Measurements from ENCODE around the gene ZFP90.

The ZFP90 gene

GRCh38 chr16:68599586-68599985, 60.5 kb downstream of the ZFP90 start:
- TF ChIP-seq TAF1 (IDR thresholded peaks at IDR 0.05; ENCODE audit: borderline replicate concordance, low read depth, low read length), result no peak
- TF ChIP-seq POLR2AphosphoS5 (IDR thresholded peaks at IDR 0.05; ENCODE audit: low read depth, low read length), result no peak
- no peak for TF ChIP-seq POLR2A (IDR thresholded peaks at IDR 0.05; ENCODE audit: low read depth, low read length)
- no peak for DNase-seq (ENCODE audit: insufficient read length)
- FAIRE-seq, result no peak

GRCh38 chr16:68605746-68606145, 66.7 kb downstream of the ZFP90 start:
- no peak for DNase-seq (ENCODE audit: insufficient read length)
- FAIRE-seq, result no peak
- TF ChIP-seq TAF1 (IDR thresholded peaks at IDR 0.05; ENCODE audit: borderline replicate concordance, low read depth, low read length) (no peak), POLR2AphosphoS5 (IDR thresholded peaks at IDR 0.05; ENCODE audit: low read depth, low read length) (no peak), POLR2A (IDR thresholded peaks at IDR 0.05; ENCODE audit: low read depth, low read length) (no peak)

- DNase-seq (ENCODE audit: insufficient read length) (no peak), FAIRE-seq (no peak)
- TF ChIP-seq POLR2A (IDR thresholded peaks at IDR 0.05; ENCODE audit: low read depth, low read length) (no peak), POLR2AphosphoS5 (IDR thresholded peaks at IDR 0.05; ENCODE audit: low read depth, low read length) (no peak), TAF1 (IDR thresholded peaks at IDR 0.05; ENCODE audit: borderline replicate concordance, low read depth, low read length) (no peak)
These were observed 68.4 kb downstream of the ZFP90 start for GRCh38 chr16:68607443-68607842.

GRCh38 chr16:68608330-68608729, 69.2 kb downstream of the ZFP90 start:
- FAIRE-seq (no peak), DNase-seq (ENCODE audit: insufficient read length) (no peak)

GRCh38 chr16:68612996-68613395, 73.9 kb downstream of the ZFP90 start:
- FAIRE-seq (no peak), DNase-seq (ENCODE audit: insufficient read length) (no peak)
- TF ChIP-seq POLR2AphosphoS5 (IDR thresholded peaks at IDR 0.05; ENCODE audit: low read depth, low read length) (no peak), POLR2A (IDR thresholded peaks at IDR 0.05; ENCODE audit: low read depth, low read length) (no peak), TAF1 (IDR thresholded peaks at IDR 0.05; ENCODE audit: borderline replicate concordance, low read depth, low read length) (no peak)

More at GRCh38 chr16:68608330-68608729, 69.2 kb downstream of the ZFP90 start:
- no peak for TF ChIP-seq POLR2A (IDR thresholded peaks at IDR 0.05; ENCODE audit: low read depth, low read length)
- no peak for TF ChIP-seq TAF1 (IDR thresholded peaks at IDR 0.05; ENCODE audit: borderline replicate concordance, low read depth, low read length)
- TF ChIP-seq POLR2AphosphoS5 (IDR thresholded peaks at IDR 0.05; ENCODE audit: low read depth, low read length), result no peak

- TF ChIP-seq TAF1 (IDR thresholded peaks at IDR 0.05; ENCODE audit: borderline replicate concordance, low read depth, low read length) (no peak), POLR2A (IDR thresholded peaks at IDR 0.05; ENCODE audit: low read depth, low read length) (no peak)
- no peak for FAIRE-seq
- no peak for DNase-seq (ENCODE audit: insufficient read length)
These were observed 78.6 kb downstream of the ZFP90 start for GRCh38 chr16:68617734-68618133.
